Activated CD4-positive, alpha-beta memory T cell treated with anti-CD3 and anti-CD28 coated beads, Interleukin-2, amount 10 ng/mL, durations not matched to agents 7 days and 5 days (primary cell): ENCODE results near the gene ITGA11. TPM values are rescaled to one million over a fixed set of nuclear protein-coding genes. Genes with fewer than 3 reads are reported as not detected.

Experiments
- CTCF ChIA-PET: fragments of 350-600 bp; sonication (Branson Sonifier 250); formaldehyde crosslinking; loops from one replicate; lab custom pipeline; 2021; ENCODE audit warnings: antibody characterized with exemption, inconsistent platforms; lab: Charles Lee
- POLR2A ChIA-PET: fragments of 350-600 bp; sonication (Branson Sonifier 250); formaldehyde crosslinking; loops from one replicate; lab custom pipeline; 2021; ENCODE audit warnings: antibody characterized with exemption; lab: Charles Lee
- DNase-seq: peaks from one replicate; pipeline ENCODE4 v3.0.0-alpha.2; 2020
- H3K27ac Mint-ChIP-seq: one replicate; pipeline ENCODE4 v1.8.0; 2021; ENCODE audit warnings: mild to moderate bottlenecking, mixed read lengths
- H3K27me3 Mint-ChIP-seq: one replicate; pipeline ENCODE4 v1.8.0; 2021; ENCODE audit warnings: mixed read lengths
- H3K36me3 Mint-ChIP-seq: one replicate; pipeline ENCODE4 v1.8.0; 2021; ENCODE audit warnings: low read depth, mixed read lengths
- H3K4me1 Mint-ChIP-seq: one replicate; pipeline ENCODE4 v1.8.0; 2021; ENCODE audit warnings: mixed read lengths
- H3K4me3 Mint-ChIP-seq: one replicate; pipeline ENCODE4 v1.8.0; 2021; ENCODE audit warnings: mild to moderate bottlenecking, mixed read lengths
- H3K9me3 Mint-ChIP-seq: one replicate; pipeline ENCODE4 v1.8.0; 2021; ENCODE audit warnings: mixed read lengths
- total RNA-seq, 2 experiments: library from RNA; stranded (reverse); gene quantifications; one replicate each; pipeline ENCODE4 v1.2.3, GENCODE V29; 2021

ITGA11 gene
- total RNA-seq, 2 experiments from 2014 or later, result 0.20 to 0.73 TPM

DNA sequence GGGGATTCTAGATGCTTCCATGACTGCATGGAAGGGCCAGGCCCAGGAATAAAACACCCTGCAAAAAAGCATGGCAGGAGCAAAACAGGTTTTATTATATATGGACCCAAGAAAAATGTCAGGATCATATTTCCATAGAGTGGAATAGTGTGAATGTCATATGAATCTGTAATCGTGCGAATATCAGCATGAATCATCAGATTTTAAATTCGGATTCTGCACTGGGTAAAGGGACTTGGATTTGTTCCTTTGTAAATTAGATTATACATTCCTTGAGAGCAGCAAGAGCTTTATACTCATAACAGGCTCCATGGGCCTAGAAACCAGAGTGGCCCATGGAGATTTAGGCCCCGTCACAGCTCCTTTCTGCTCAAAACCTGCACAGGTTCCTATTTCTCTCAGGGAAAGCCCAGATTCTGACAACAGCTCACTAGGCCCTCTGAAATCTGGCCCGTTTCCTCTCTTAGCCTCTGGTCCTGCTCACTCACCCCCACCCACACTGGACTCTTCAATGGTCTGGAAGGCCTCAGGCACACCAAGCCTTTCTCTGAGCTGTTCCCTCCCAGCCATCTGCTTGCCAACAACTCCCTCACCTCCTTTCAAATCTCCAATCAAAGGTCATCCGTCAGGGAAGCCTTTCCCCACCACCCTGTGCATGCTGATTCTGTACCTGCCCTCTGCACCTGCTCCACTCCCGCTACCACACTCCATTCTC lies 78.4 kb downstream of the ITGA11 start:
- H3K36me3 Mint-ChIP-seq, result peaks cover 9% of the 10 kb centered on the region
- DNase-seq, result no peak
- peaks cover 21% of the 10 kb centered on the region for H3K4me1 Mint-ChIP-seq
- H3K27ac Mint-ChIP-seq, result no peak overlapping the region
- peaks cover 17% of the 10 kb centered on the region for H3K9me3 Mint-ChIP-seq
- CTCF ChIA-PET, result interaction anchor here (1.1 to 2.4 kb wide), 3 partner anchors 20 to 321 kb away, joined by 4 to 7 read pairs (median 6); no protein-coding TSS in a partner anchor
- H3K27me3 Mint-ChIP-seq, result peaks cover 10% of the 10 kb centered on the region
- POLR2A ChIA-PET, result interaction anchor here (2.5 kb wide), 1 partner anchor 76 kb away, joined by 9 read pairs; the partner anchor contains the start of gene FEM1B
- H3K4me3 Mint-ChIP-seq, result no peak overlapping the region

DNA sequence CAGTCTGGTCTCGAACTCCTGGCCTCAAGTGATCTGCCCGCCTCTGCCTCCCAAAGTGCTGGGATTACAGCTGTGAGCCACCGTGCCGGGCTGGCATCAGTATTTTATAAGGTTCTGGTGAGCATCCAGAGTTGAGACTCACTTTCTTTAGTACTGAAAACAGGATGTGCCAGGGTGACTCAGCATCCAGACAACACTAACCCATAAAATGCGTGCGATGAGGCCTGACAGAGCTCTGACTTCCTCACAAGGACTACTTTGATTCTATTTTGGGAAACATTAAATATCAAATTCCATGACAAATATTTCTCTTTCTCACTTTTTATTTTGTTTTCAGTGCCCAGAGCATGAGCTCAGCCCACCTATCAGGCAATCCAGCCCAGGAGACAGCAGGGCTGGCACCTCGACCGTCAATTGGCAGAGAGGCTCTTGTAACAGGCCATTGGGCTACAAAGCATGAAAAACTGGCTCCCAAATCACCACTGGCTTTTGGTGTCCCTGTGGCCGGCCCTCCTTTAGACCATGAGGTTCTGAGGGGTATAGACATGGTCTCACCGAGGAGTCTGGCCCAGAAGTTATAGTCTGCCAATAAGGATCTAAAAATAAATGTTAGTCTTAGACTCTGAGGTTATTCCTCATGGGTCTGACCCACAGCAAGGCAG lies 79.4 kb downstream of the ITGA11 start:
- Mint-ChIP-seq H3K4me1 (peaks cover 21% of the 10 kb centered on the region), H3K4me3 (no peak overlapping the region), H3K27me3 (peaks cover 13% of the 10 kb centered on the region), H3K36me3 (peaks cover 9% of the 10 kb centered on the region), H3K9me3 (peaks cover 17% of the 10 kb centered on the region), H3K27ac (peak overlapping the region; percentile 86)
- DNase-seq, result peak; percentile 62
- ChIA-PET CTCF (interaction anchor here (1.0 to 2.4 kb wide), 4 partner anchors 19 to 322 kb away, joined by 3 to 7 read pairs (median 5); no protein-coding TSS in a partner anchor), POLR2A (interaction anchor here (0.6 to 2.5 kb wide), 5 partner anchors 9 to 75 kb away, joined by 3 to 9 read pairs (median 4); partner anchors contain the start of gene FEM1B)

DNA sequence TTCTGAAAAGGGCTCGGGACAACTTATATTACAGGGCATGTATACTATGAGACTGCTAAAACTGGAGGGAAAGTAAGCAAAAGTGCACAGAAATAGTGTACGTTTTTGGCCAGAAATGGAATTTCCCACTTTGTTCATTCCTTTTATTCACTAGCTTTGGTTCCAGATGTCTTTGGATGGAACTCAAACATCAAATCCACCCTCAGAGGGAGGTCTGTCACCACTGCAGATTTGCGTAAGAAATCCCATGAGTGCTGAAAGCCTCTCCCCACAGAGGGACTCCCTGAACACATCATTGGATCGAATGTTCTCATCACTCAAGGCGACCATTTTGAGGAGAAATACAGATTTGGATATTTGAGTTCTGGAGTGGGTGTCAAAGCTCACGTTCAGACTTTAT lies 82.8 kb downstream of the ITGA11 start:
- Mint-ChIP-seq H3K4me3 (no peak overlapping the region), H3K4me1 (peaks cover 13% of the 10 kb centered on the region), H3K27me3 (peaks cover 11% of the 10 kb centered on the region), H3K36me3 (peaks cover under 1% of the 10 kb centered on the region), H3K27ac (no peak overlapping the region), H3K9me3 (no peaks in the 10 kb centered on the region)
- DNase-seq, result no peak
- ChIA-PET CTCF (interaction anchor here (1.2 kb wide), 1 partner anchor 43 kb away, joined by 4 read pairs; no protein-coding TSS in a partner anchor), POLR2A (no interaction called here)

DNA sequence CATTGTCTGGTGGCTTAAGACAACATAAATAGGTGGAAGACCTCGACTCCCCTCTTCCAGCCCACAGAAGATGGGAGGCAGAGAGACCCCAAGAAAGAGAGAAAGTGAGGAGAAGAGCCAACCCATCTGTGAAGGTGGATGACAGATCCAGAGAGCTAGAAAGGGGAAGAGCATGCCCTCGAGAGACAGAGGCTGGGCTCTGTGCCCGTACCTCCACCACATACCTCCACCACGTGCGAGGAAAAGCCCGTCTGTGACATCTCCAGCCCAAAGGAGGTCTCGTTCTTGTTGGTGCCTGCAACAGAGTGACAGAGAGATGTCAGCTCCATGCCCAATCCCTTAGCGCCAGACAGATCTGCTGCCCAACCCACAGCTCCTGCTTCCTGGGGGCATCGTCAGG lies 83.4 kb downstream of the ITGA11 start:
- ChIA-PET CTCF (no interaction called here), POLR2A (no interaction called here)
- H3K27ac Mint-ChIP-seq, result no peak overlapping the region

DNA sequence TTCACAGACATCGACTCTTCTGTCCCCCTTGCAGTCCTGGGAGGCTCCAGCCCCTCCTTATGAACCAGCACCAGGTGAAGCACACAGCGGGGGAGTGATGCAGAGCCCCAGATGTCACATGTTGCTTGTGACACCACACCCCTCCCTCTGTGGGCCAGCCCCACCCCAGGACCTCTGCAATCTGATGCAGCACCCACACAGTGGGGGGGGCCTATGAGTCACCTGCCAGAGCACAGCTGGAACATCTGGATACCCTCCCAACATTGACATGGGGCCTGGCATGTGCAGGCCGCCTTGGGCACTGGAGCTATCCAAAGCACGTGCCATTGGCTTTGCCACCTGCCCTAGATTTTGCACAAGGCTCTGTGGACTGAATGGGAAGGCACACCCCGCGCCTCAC lies 83.9 kb downstream of the ITGA11 start:
- Mint-ChIP-seq H3K27ac (no peak overlapping the region), H3K27me3 (peaks cover 11% of the 10 kb centered on the region), H3K36me3 (no peaks in the 10 kb centered on the region), H3K4me3 (no peak overlapping the region), H3K4me1 (peaks cover 13% of the 10 kb centered on the region), H3K9me3 (no peaks in the 10 kb centered on the region)
- POLR2A ChIA-PET, result no interaction called here
- no peak for DNase-seq
- CTCF ChIA-PET, result no interaction called here

More for the DNA sequence above, 83.4 kb downstream of the ITGA11 start:
- DNase-seq, result no peak
- no peaks in the 10 kb centered on the region for H3K9me3 Mint-ChIP-seq
- H3K27me3 Mint-ChIP-seq, result peaks cover 11% of the 10 kb centered on the region
- H3K4me1 Mint-ChIP-seq, result peaks cover 13% of the 10 kb centered on the region
- H3K4me3 Mint-ChIP-seq, result no peak overlapping the region
- H3K36me3 Mint-ChIP-seq, result no peaks in the 10 kb centered on the region

DNA sequence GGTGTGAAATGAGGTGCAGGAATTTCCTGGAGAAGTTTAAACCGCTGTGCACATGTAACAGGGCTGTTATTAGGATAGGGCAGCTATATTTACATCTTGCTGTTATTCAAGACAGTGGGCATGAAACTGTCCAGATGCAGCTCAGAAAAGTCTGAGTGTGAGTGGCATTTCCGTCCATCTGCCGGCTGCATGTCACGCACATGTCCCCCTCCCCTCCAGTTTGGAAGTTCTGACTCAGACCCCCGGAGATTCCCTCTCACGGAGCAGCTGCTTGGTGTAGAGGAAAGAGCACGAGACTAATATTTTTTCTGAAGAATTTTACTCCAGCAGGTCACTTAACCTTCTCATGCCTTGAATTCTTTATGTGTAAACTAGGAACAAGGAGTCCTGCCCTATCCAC lies 84.6 kb downstream of the ITGA11 start:
- Mint-ChIP-seq H3K27me3 (peaks cover 13% of the 10 kb centered on the region), H3K36me3 (no peaks in the 10 kb centered on the region), H3K27ac (no peak overlapping the region), H3K4me3 (no peak overlapping the region), H3K4me1 (peaks cover 6% of the 10 kb centered on the region), H3K9me3 (no peaks in the 10 kb centered on the region)
- ChIA-PET POLR2A (no interaction called here), CTCF (no interaction called here)
- DNase-seq, result no peak

DNA sequence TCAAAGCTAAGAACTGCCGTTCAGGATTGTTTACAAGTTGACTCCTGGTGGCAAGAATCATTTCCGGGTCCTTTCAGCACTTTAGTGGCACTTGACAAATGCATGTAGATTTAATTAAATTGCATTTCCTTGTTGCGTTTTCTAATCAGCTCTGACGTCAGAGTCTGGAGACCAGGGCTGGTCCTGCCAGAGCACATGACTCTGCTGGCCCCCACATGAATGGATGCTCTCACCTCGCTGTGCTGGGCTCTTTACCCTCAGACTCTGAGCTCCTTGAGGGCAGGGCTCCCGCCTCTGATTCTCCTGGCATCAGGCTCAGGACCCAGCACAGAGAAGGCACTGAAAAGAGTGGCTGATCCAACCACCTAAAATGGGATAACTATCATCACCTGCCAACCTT lies 85.0 kb downstream of the ITGA11 start:
- no peak overlapping the region for H3K27ac Mint-ChIP-seq
- no peak for DNase-seq
- ChIA-PET CTCF (interaction anchor here (1.6 kb wide), 1 partner anchor 40 kb away, joined by 7 read pairs; no protein-coding TSS in a partner anchor), POLR2A (no interaction called here)
- peaks cover 3% of the 10 kb centered on the region for H3K4me1 Mint-ChIP-seq
- H3K4me3 Mint-ChIP-seq, result no peak overlapping the region
- peaks cover 13% of the 10 kb centered on the region for H3K27me3 Mint-ChIP-seq
- no peaks in the 10 kb centered on the region for H3K36me3 Mint-ChIP-seq
- H3K9me3 Mint-ChIP-seq, result no peaks in the 10 kb centered on the region

DNA sequence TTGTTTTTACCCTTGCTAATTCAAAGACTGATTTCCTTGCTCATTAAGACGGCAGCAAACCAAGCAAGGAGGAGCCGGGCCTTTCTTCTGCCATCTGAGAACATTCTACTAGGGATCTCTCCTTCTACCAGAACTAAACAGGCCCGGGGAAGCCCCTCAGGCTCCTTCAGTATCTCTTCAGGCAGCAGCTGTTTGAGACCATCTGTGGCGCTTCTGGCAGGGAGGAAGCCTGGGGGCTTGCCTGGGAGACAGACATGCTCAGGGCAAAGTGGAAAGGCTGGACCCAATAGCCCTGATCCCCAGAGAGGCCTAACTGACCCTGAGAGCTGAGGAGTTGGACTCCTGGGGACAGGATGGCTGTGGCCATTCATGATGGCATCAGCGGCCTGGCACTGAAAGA lies 86.5 kb downstream of the ITGA11 start:
- no peaks in the 10 kb centered on the region for H3K4me1 Mint-ChIP-seq
- no peaks in the 10 kb centered on the region for H3K9me3 Mint-ChIP-seq
- ChIA-PET POLR2A (interaction anchor here (0.5 kb wide), 1 partner anchor 22 kb away, joined by 3 read pairs; no protein-coding TSS in a partner anchor), CTCF (interaction anchor here (1.6 kb wide), 1 partner anchor 39 kb away, joined by 7 read pairs; no protein-coding TSS in a partner anchor)
- H3K27ac Mint-ChIP-seq, result no peak overlapping the region
- H3K4me3 Mint-ChIP-seq, result no peak overlapping the region
- DNase-seq, result no peak
- H3K27me3 Mint-ChIP-seq, result peaks cover 13% of the 10 kb centered on the region
- no peaks in the 10 kb centered on the region for H3K36me3 Mint-ChIP-seq

DNA sequence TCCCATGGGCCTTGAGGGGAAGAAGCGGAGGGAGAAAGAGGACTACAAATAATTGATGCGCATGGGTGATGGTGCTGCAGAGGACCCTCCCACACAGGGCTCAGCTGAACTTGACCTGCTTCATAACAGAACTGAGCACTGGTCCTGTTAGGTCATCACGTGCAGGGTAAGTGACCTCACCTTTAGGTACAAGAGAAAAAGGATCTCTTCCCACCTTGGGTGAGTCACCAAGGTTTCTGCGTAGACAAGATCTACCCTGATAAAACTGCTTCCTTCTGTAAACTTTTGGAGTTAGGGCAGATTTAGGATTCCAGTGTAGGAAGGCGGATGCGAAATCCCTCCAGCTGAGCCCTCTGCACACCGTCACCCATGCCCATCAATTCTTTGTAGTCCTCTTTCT lies 87.4 kb downstream of the ITGA11 start:
- CTCF ChIA-PET, result interaction anchor here (0.7 kb wide), 1 partner anchor 38 kb away, joined by 3 read pairs; no protein-coding TSS in a partner anchor
- no peak overlapping the region for H3K27ac Mint-ChIP-seq
- H3K36me3 Mint-ChIP-seq, result no peaks in the 10 kb centered on the region
- DNase-seq, result no peak
- H3K4me3 Mint-ChIP-seq, result no peak overlapping the region
- POLR2A ChIA-PET, result no interaction called here
- H3K27me3 Mint-ChIP-seq, result peaks cover 13% of the 10 kb centered on the region
- no peaks in the 10 kb centered on the region for H3K4me1 Mint-ChIP-seq
- no peaks in the 10 kb centered on the region for H3K9me3 Mint-ChIP-seq

DNA sequence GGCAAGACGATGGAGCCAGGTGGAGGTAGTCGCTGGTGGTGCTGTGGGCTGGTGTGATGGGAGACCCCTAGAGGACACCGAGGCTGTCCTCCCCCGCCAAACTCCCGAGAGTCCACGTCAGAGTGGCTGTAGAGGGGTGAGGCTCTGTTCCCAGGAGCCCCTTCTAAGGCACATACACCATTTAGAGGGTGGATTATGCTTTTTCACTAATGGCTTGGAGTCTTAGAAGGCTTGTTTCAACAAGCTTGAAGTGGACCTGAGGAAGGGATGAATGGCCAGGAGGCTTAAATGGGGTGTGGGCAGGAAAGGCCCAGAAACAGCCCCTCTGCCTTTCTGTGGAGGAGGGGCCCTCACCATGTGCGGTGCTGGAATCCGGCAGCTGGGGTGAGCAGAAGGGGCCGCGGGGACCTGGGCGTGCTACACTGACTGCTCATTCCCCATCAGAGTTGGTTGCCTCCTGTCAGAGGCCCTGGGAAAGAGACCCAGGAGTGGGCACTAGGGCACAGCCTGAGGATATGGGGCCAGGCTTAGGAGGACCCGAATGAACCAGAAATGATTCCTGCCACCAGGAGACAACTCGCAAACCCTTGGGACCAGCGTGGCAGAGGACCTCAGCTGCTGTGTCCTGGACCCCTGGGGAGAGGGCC lies 88.3 kb downstream of the ITGA11 start:
- H3K36me3 Mint-ChIP-seq, result no peaks in the 10 kb centered on the region
- ChIA-PET CTCF (no interaction called here), POLR2A (no interaction called here)
- H3K9me3 Mint-ChIP-seq, result no peaks in the 10 kb centered on the region
- no peak overlapping the region for H3K27ac Mint-ChIP-seq
- H3K4me3 Mint-ChIP-seq, result no peak overlapping the region
- no peaks in the 10 kb centered on the region for H3K4me1 Mint-ChIP-seq
- DNase-seq, result no peak
- H3K27me3 Mint-ChIP-seq, result peaks cover 13% of the 10 kb centered on the region

DNA sequence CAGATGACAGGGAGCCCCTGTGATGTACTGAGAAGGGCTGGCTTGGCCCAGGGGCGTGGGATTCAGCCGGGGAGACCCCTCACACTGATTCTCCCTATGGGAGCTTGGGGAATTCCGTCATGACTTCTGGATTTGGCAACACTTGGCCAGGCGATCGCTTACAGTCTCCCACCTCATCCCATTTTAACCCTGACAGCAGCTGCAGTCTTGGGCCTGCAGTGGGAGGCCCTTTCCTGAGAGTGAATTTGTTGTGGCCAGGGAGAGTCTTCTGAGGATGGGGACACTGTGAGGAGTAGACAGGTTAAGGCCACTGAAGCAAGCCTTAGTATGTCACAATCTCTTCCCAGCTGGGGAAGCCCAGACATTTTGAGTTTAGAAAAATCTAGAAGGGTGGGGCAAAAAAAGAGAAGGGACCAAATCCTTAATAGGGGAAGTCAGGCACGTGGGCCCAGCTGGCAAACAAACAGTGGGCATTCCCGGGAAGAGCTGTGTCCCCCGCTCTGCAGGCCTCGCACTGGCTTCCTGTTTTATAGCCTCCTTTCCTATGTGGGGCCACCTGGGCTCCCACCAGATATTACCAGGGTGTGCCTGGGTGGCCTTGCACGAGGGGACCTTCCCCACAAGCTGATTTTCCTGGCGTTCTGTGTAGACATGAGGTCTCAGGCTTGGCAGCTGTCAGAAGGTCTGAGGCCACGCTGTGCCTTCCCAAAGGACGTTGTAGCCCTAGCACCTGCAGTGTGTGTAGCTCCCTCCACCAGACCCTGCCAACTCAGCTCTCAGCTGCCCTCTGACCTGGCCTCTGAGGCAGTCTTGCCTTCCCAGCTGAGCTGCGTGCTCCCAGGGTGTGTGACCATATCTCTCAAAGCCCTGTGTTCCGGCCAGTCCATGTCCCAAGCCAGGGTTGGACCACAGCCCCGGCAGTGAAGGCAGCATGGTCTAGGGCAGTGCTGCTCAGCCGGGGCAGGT lies 89.9 kb downstream of the ITGA11 start:
- no peak for DNase-seq
- Mint-ChIP-seq H3K27ac (no peak overlapping the region), H3K4me3 (no peak overlapping the region), H3K27me3 (peaks cover 2% of the 10 kb centered on the region), H3K4me1 (no peaks in the 10 kb centered on the region), H3K9me3 (no peaks in the 10 kb centered on the region), H3K36me3 (no peaks in the 10 kb centered on the region)
- ChIA-PET POLR2A (no interaction called here), CTCF (interaction anchor here (1.5 kb wide), 1 partner anchor 36 kb away, joined by 4 read pairs; no protein-coding TSS in a partner anchor)
